Kidney (tissue), 14 donors: ENCODE measurements around the gene TMEM9. TPM values are rescaled to one million over a fixed set of nuclear protein-coding genes. Genes with fewer than 3 reads are reported as not detected.
A peak's percentile ranks its signal among the peaks of the same experiment; 100 is the strongest.

Experiments used
- DNase-seq, 5 donors: peaks; one replicate each; pipeline ENCODE4 v3.0.0-alpha.2; 2013 to 2020
- FAIRE-seq: peaks from 2 replicates; lab custom pipeline; 2012; peaks lifted over from hg19 to GRCh38; lab: Jason Lieb, UNC
- H3K27ac ChIP-seq, 2 donors: one replicate each; pipeline ENCODE4 v1.7.0; 2013; ENCODE audit warnings: low read depth in 2 of 2, low read length in 2 of 2, inconsistent platforms in 1 of 2
- H3K27me3 ChIP-seq: one replicate; pipeline ENCODE4 v1.7.1; 2013; ENCODE audit warnings: low read length, inconsistent platforms; ENCODE audit not compliant: control insufficient read depth, insufficient read depth
- H3K36me3 ChIP-seq, 3 donors: one replicate each; pipeline versions ENCODE4 v1.7.0 to v1.7.1; 2013; ENCODE audit warnings: low read length in 3 of 3, control low read depth in 1 of 3, inconsistent platforms in 1 of 3; ENCODE audit not compliant: insufficient read depth in 3 of 3, control insufficient read depth in 2 of 3
- H3K4me1 ChIP-seq, 3 donors: one replicate each; pipeline versions ENCODE4 v1.7.0 to v1.7.1; 2013; ENCODE audit warnings: low read length in 3 of 3, inconsistent platforms in 1 of 3, low read depth in 1 of 3; ENCODE audit not compliant: control insufficient read depth in 2 of 3, insufficient read depth in 2 of 3
- H3K4me3 ChIP-seq, 3 donors: one replicate each; pipeline versions ENCODE4 v1.7.0 to v1.8.1; 2013; ENCODE audit warnings: low read length in 3 of 3, control low read depth in 1 of 3, inconsistent platforms in 1 of 3
- H3K9ac ChIP-seq, 3 donors: one replicate each; pipeline versions ENCODE4 v1.7.0 to v1.7.1; 2013; ENCODE audit warnings: low read length in 3 of 3, control low read depth in 1 of 3, inconsistent platforms in 1 of 3
- H3K9me3 ChIP-seq, 3 donors: one replicate each; pipeline versions ENCODE4 v1.7.0 to v1.7.1; 2013; ENCODE audit warnings: low read length in 3 of 3, control low read depth in 1 of 3, inconsistent platforms in 1 of 3; ENCODE audit not compliant: control insufficient read depth in 2 of 3, insufficient read depth in 1 of 3
- CTCF ChIP-seq: IDR thresholded peaks from 3 replicates; pipeline ENCODE4 v1.5.1; 2012; ENCODE audit warnings: mild to moderate bottlenecking, moderate library complexity, borderline replicate concordance; ENCODE audit not compliant: insufficient read depth; ENCODE audit errors: extremely low read depth
- intact Hi-C: fragments of 100-400 bp; cut with DNase I; formaldehyde crosslinking; loops from one replicate; pipeline ENCODE4 v1.11.1; 2022
- polyA plus RNA-seq: library from polyadenylated mRNA; stranded (reverse); fragments of 350-450 nt; fragmentation: Illumina TruSeq; extraction: RNeasy Lipid Tissue Mini Kit (QIAGEN cat#74804); gene quantifications from one replicate; pipeline ENCODE4 v1.2.3, GENCODE V29; 2014; ENCODE audit warnings: low read depth, low replicate concordance; ENCODE audit not compliant: insufficient read depth
- total RNA-seq: library from RNA; stranded (reverse); fragmentation: NEBNext Ultra II Directional; extraction: Animal tissue kit (Norgen Biotek cat#: 25700); gene quantifications from one replicate; pipeline ENCODE4 v1.2.1, GENCODE V29; 2021
- donor health status: control.
- donor health status: control.
- donor health status: control.
- donor health status: control.
- donor health status: control.
- donor health status: DM: yes; HTN: yes; CAD: no.
- donor health status: Normal renal cell carcinoma (clear cell type).

Gene TMEM9
- total and polyA plus RNA-seq, 2 donors from 2014 or later: 81.9 to 166 TPM

- Histone ChIP-seq H3K4me1 (peaks cover 0 to 2% (median 0%) of the 10 kb centered on the region in 3 donors), H3K9me3 (no peaks in the 10 kb centered on the region), H3K9ac (no peak overlapping the region), H3K36me3 (no peaks in the 10 kb centered on the region), H3K4me3 (no peak overlapping the region), H3K27me3 (no peaks in the 10 kb centered on the region), H3K27ac (no peak overlapping the region)
- DNase-seq (peak in 3 of 5 donors; percentile 32 to 41 (median 34)), FAIRE-seq (no peak)
- TF ChIP-seq CTCF: peak; percentile 49
- intact Hi-C loops: no loop called here
These were observed 68.2 kb downstream of the TMEM9 start for GRCh38 chr1:201085902-201086735.

Other genes with a start within 250 kb of the TMEM9 start
- 5.6 TPM for gene KIF21B, start 130.8 kb downstream of the TMEM9 start, total RNA-seq
- 0.19 TPM for gene KIF21B, start 130.8 kb downstream of the TMEM9 start, polyA plus RNA-seq
- not detected for gene CACNA1S, start 42.0 kb downstream of the TMEM9 start, total RNA-seq
- 0.41 TPM for gene CACNA1S, start 42.0 kb downstream of the TMEM9 start, polyA plus RNA-seq
- gene ASCL5, start 27.3 kb downstream of the TMEM9 start, total RNA-seq: not detected
- gene ASCL5, start 27.3 kb downstream of the TMEM9 start, polyA plus RNA-seq: not detected
- 2.8 TPM for gene IGFN1, start 36.4 kb upstream of the TMEM9 start, total RNA-seq
- not detected for gene IGFN1, start 36.4 kb upstream of the TMEM9 start, polyA plus RNA-seq
- 0.63 TPM for gene PKP1, start 129.0 kb upstream of the TMEM9 start, total RNA-seq
- gene PKP1, start 129.0 kb upstream of the TMEM9 start, polyA plus RNA-seq: 0.47 TPM
- gene TNNT2, start 223.2 kb upstream of the TMEM9 start, total RNA-seq: 2.1 TPM
- 117 TPM for gene TNNT2, start 223.2 kb upstream of the TMEM9 start, polyA plus RNA-seq
- gene LAD1, start 244.8 kb upstream of the TMEM9 start, total RNA-seq: 72.6 TPM
- gene LAD1, start 244.8 kb upstream of the TMEM9 start, polyA plus RNA-seq: 70.7 TPM